ENCODE data around the gene VPS35L. TPM values are rescaled to one million over a fixed set of nuclear protein-coding genes. Genes with fewer than 3 reads are reported as not detected.

VPS35L gene
- total and polyA plus RNA-seq, 8 donors: 15.2 to 205 (median 29.7) TPM

DNA sequence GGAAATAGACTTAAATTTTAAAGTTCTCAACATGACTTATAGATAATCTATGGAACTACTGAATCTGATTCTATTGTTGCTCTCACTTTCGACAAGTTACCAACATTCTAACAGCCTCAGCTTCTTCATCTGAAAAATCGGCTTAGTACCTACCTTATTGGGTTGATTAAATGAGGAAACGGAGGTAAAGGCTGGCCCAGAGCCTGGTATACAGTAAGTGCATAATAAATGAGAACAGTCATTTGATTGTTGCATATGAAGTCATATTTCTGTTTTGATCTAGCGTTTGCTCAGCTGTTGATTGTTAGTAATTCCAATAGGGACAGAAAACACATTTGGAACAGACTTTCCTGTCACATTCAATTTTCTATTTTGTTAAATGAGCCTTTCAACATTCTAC, 4.6 kb downstream of the VPS35L start:
- Histone ChIP-seq H3K36me3 (peaks cover 3 to 19% (median 8%) of the 10 kb centered on the region in 4 donors), H3K4me1 (peaks cover 5 to 20% (median 11%) of the 10 kb centered on the region in 4 donors), H3K4me3 (no peak overlapping the region), H3K9me3 (peaks cover 0 to 6% (median 0%) of the 10 kb centered on the region in 4 donors), H3K27me3 (no peaks in the 10 kb centered on the region), H3K27ac (no peak overlapping the region)
- intact Hi-C loops (cut with DNase I; ENCODE audit: low total_unique reads): no loop called here
- DNase-seq: no peak
- no peak for TF ChIP-seq POLR2A (IDR thresholded peaks at IDR 0.05)
- no peak for TF ChIP-seq EP300 (IDR thresholded peaks at IDR 0.05)
- TF ChIP-seq, protein P1, sequence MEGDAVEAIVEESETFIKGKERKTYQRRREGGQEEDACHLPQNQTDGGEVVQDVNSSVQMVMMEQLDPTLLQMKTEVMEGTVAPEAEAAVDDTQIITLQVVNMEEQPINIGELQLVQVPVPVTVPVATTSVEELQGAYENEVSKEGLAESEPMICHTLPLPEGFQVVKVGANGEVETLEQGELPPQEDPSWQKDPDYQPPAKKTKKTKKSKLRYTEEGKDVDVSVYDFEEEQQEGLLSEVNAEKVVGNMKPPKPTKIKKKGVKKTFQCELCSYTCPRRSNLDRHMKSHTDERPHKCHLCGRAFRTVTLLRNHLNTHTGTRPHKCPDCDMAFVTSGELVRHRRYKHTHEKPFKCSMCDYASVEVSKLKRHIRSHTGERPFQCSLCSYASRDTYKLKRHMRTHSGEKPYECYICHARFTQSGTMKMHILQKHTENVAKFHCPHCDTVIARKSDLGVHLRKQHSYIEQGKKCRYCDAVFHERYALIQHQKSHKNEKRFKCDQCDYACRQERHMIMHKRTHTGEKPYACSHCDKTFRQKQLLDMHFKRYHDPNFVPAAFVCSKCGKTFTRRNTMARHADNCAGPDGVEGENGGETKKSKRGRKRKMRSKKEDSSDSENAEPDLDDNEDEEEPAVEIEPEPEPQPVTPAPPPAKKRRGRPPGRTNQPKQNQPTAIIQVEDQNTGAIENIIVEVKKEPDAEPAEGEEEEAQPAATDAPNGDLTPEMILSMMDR (IDR thresholded peaks at IDR 0.05): no peak
- TF ChIP-seq POLR2AphosphoS5 (IDR thresholded peaks at IDR 0.05): no peak
- 94 to 96% (median 95%) methylated on average over 4 of the region's 4 CpGs for WGBS, 5 donors

GRCh38 chr16:19563377-19563776, 7.9 kb downstream of the VPS35L start:
- no peak for DNase-seq
- Histone ChIP-seq H3K9me3 (peaks cover 0 to 6% (median 0%) of the 10 kb centered on the region in 4 donors), H3K27me3 (no peaks in the 10 kb centered on the region), H3K4me1 (no peaks in the 10 kb centered on the region), H3K4me3 (no peak overlapping the region), H3K36me3 (peaks cover 16 to 52% (median 41%) of the 10 kb centered on the region in 4 donors), H3K27ac (no peak overlapping the region)
- intact Hi-C loops (cut with DNase I; ENCODE audit: low total_unique reads): no loop called here
- TF ChIP-seq POLR2AphosphoS5 (IDR thresholded peaks at IDR 0.05) (no peak), POLR2A (IDR thresholded peaks at IDR 0.05) (no peak), EP300 (IDR thresholded peaks at IDR 0.05) (no peak)
- WGBS, 5 donors: 88 to 98% (median 95%) methylated on average over 4 of the region's 4 CpGs

- 92 to 100% (median 96%) methylated on average over 3 of the region's 3 CpGs for WGBS, 5 donors
These were observed 10.9 kb downstream of the VPS35L start for GRCh38 chr16:19566362-19566761.

DNA sequence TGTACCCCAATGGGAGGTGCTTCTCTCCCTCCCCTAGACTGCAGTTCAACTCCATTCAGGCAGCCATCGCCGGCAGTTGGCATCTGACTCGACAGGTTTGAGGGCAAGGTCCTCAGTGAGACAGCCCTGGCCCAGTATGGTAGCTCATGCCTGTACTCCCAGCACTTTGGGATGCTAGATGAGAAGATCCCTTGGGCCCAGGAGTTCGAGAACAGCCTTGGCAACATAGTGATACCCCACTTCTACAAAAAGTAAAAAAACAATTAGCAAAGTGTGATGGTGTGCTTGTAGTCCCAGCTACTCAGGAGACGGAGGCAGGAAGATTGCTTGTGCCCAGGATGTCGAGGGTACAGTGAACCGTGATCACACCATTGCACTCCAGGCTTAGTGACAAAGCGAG, 12.1 kb downstream of the VPS35L start:
- no peak overlapping the region for H3K4me3 ChIP-seq
- no peaks in the 10 kb centered on the region for H3K27me3 ChIP-seq
- intact Hi-C loops (cut with DNase I; ENCODE audit: low total_unique reads): no loop called here
- H3K4me1 ChIP-seq: no peaks in the 10 kb centered on the region
- H3K9me3 ChIP-seq: peaks cover 0 to 6% (median 0%) of the 10 kb centered on the region in 4 donors
- WGBS, 5 donors: 83 to 93% (median 87%) methylated on average over 8 of the region's 8 CpGs
- DNase-seq: no peak
- no peak for TF ChIP-seq POLR2A (IDR thresholded peaks at IDR 0.05)
- TF ChIP-seq POLR2AphosphoS5 (IDR thresholded peaks at IDR 0.05): no peak
- TF ChIP-seq EP300 (IDR thresholded peaks at IDR 0.05): no peak
- TF ChIP-seq, protein P1 (IDR thresholded peaks at IDR 0.05): no peak
- H3K36me3 ChIP-seq: peaks cover 38 to 94% (median 83%) of the 10 kb centered on the region in 4 donors
- H3K27ac ChIP-seq: no peak overlapping the region

More at GRCh38 chr16:19566362-19566761, 10.9 kb downstream of the VPS35L start:
- TF ChIP-seq, protein P1 (IDR thresholded peaks at IDR 0.05): no peak
- no peak for TF ChIP-seq EP300 (IDR thresholded peaks at IDR 0.05)
- peaks cover 0 to 6% (median 0%) of the 10 kb centered on the region in 4 donors for H3K9me3 ChIP-seq
- no peak for DNase-seq
- peaks cover 35 to 82% (median 71%) of the 10 kb centered on the region in 4 donors for H3K36me3 ChIP-seq
- H3K27me3 ChIP-seq: no peaks in the 10 kb centered on the region
- H3K4me1 ChIP-seq: no peaks in the 10 kb centered on the region
- H3K27ac ChIP-seq: no peak overlapping the region
- intact Hi-C loops (cut with DNase I; ENCODE audit: low total_unique reads): no loop called here
- H3K4me3 ChIP-seq: no peak overlapping the region

GRCh38 chr16:19573997-19574396, 18.5 kb downstream of the VPS35L start:
- no peaks in the 10 kb centered on the region for H3K27me3 ChIP-seq
- DNase-seq: no peak
- peaks cover 50 to 100% (median 99%) of the 10 kb centered on the region in 4 donors for H3K36me3 ChIP-seq
- no peak overlapping the region for H3K4me3 ChIP-seq
- H3K9me3 ChIP-seq: no peaks in the 10 kb centered on the region
- 93 to 96% (median 94%) methylated on average over 9 of the region's 9 CpGs for WGBS, 5 donors
- H3K27ac ChIP-seq: no peak overlapping the region
- intact Hi-C loops (cut with DNase I; ENCODE audit: low total_unique reads): no loop called here
- no peak for TF ChIP-seq POLR2A (IDR thresholded peaks at IDR 0.05)
- no peak for TF ChIP-seq EP300 (IDR thresholded peaks at IDR 0.05)
- no peak for TF ChIP-seq POLR2AphosphoS5 (IDR thresholded peaks at IDR 0.05)
- TF ChIP-seq, protein P1 (IDR thresholded peaks at IDR 0.05): no peak
- no peaks in the 10 kb centered on the region for H3K4me1 ChIP-seq

Measured in stomach (tissue), 9 donors.